GM08714 (cell line): ENCODE data around the gene INHBB.
"Not testable (repeated sequence)": the region's sequence is repeated elsewhere in the genome, so short reads cannot be mapped to it uniquely, and the experiment has no call there.

Experiments
- H3K4me3 ChIP-seq: fragments of 200-500 bp; sonication (Bioruptor generic); 2 replicates; pipeline ENCODE4 v1.5.1; 2014; ENCODE audit warnings: mild to moderate bottlenecking, low read length, inconsistent platforms
- ZNF274 ChIP-seq: IDR thresholded peaks from 2 replicates; pipeline ENCODE4 v1.6.1; 2012; ENCODE audit warnings: mild to moderate bottlenecking, low read depth, low read length

Gene INHBB

DNA sequence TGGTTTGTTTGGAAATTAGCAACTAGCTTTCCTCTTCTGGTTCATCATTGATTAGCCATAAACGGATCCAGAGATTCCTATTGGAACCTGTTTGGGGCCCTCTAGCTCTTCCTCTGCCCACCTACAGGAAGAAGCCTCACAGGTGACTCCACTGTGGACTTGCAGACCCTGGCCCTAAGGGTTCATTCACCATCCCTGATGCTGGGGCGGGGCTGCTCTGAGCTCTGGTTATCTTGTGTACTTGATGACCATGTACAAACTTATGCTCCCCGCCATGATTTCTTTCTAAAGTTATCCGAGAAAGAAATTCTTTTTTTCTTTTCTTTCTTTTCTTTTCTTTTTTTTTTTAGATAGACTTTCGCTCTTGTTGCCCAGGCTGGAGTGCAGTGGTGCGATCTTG is 33.9 kb upstream of the INHBB start:
- TF ChIP-seq ZNF274, result no peak
- no peak overlapping the region for H3K4me3 ChIP-seq

DNA sequence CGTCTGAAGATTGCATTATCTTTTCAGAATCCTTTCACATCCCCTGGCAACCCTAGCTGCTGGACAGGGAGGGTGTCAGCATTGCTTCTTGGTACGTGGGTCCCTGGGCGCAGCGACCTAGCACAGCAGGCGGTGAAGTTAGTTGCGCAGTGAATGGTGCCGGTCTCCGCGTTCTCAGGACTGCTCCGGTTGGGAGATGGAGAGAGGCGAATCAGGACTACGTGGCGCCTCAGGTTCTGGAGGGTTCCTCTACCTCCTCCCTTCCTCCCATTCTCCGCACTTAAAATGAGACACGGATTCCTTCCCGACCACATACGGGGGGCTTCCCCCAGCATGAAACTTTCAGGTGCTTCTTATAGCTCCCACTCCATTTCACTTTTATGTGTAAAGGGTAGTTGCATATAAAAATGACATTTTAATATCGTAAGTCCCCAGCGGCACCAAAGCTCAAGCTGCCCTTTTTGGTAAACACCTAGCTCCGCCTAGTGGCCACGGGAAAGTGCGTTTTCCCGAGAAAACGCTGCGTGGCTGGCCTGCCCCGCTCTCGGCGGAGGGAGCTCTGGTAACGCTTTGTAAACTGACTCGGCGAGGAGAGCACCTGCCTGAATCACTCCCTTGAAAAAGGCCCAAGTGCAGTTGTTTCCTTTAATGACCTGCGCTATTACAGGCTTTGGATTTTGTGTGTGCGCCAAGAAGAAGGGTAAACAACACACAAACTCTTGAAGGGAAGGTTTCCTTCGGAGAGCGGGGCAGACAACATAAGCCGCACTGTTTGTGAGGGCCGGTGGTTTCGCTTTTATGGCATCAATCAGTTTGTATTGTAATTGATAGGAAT is 32.9 kb upstream of the INHBB start:
- H3K4me3 ChIP-seq, result peak overlapping the region; percentile 40; the same call in 1 of the 2 replicates
- no peak for TF ChIP-seq ZNF274

DNA sequence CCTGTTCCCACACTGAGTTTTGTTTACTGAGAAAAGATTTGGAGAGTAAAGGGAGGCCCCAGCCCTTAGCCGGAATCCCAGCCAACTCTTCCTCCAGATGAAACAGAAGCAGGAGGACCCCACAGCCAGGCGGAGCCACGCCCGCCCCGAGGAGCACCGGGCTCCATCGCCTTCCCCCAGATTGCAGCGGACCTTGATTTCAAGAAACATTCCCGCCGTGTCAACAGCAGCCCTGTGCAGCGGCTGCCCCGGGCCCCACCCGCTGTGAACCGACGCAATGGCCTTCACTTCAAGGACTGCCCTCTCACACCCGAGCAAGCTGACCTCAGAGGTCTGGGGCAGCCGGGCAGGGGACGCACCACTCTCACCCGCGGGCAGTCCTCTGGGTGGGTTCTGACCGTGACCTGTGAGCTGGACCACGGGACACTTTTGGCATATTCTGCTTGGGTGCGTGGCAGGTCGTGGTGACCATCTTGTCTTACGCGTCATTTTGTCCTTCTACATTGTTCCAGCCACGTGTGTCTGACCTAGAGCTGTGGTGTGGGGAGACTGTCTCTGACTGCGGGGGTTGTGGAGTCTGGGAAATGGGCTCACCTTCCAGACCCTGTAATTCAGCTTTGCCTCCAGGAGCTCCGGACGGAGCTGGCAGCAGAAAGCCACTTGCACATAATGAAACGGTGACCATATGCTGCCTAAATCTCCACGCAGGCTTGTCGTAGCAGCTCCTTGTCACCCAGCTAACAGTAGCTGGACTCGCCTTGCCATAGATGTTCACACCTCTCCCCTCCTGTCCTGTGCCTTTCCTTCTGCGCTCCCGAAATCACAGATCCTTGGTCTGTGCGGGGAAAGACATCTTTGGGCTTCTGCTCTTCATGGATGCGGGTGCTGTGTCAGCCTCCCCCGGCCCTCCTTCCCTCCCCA is 32.0 kb upstream of the INHBB start:
- H3K4me3 ChIP-seq, result no peak overlapping the region; the same call in 1 of the 2 replicates
- TF ChIP-seq ZNF274, result no peak

DNA sequence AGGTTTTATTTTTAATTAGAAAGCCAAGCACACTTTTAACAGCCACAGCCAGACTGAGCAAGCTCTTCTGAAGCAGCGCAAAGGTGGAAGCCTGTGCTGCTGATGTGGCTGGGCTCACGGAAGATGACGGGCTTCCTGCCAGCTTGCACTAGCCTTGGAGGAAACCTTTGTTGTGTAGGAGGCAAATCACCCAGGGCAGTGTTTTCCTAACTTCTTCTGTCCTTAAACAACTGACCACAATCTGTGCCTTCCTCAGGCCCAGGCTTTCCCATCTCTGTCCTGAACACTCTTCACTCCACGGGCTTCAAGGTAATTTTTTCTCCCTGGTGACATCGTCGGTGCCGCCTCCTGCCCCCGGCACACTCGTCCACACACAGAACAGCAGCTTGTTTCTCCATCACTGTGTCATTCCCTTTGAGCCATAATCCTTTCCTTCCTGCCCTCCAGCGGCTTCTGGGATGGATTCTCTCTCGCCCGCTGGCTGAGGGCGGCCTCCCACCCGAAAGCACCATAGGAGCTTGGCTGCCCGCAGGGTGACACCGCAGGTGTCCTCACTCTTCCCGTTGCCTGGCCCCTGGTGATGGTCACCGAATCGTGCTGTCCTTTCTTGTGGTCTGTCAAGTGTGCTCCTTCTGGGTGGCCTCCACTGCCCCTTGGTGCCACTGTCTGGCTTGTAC is 31.1 kb upstream of the INHBB start:
- H3K4me3 ChIP-seq, result no peak overlapping the region
- no peak for TF ChIP-seq ZNF274

DNA sequence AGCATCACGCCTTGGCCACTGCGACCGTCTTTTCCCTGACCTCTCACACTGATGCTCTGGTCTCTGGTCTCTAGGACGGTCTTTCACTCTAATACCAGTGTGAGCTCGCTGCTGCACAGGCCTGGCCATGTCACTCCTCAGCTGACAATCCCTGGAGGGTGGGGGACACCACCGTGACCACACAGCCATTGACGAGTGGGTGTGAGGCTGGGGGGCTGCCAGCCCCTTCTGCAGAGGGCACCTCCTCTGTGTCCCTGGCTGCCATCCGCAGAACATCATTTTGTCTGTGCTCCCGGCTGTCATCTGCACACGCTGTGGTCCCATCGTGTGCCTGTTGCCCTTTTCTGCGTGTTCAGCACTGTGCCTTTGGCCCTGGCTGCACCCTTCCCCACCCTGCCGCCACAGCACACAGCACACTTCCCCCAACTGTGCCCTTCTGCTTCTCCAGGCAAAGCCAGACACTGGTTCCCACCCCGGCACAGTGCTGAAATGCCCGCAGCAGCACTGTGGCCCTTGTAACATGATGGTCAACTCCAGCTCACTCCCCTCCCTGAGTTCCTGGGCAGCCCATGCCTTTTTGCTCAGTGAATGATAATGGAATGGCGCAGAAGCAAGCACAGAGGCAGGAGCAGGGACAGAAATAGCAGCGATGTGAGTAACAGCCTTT is 30.4 kb upstream of the INHBB start:
- H3K4me3 ChIP-seq, result no peak overlapping the region
- no peak for TF ChIP-seq ZNF274

DNA sequence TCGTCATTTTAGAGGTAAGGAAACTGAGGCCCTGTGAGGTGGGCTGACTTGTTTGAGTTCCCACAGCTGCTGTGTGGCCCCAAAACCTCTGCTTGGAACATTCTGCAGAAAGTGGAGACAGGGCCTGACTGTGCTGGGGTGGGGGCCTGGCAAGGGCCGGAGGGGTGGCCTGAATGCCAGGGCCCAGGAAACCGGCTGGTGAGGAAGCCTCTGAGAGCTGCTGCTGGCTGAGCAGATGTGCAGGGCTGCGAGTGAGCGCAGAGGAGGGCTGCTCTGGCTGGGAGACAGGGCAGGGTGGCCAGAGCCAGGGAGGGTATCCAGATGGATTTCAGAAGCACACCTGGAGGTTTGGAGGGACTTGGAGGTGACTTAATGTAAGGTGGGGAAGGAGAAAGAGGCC is 29.9 kb upstream of the INHBB start:
- H3K4me3 ChIP-seq, result no peak overlapping the region
- no peak for TF ChIP-seq ZNF274

DNA sequence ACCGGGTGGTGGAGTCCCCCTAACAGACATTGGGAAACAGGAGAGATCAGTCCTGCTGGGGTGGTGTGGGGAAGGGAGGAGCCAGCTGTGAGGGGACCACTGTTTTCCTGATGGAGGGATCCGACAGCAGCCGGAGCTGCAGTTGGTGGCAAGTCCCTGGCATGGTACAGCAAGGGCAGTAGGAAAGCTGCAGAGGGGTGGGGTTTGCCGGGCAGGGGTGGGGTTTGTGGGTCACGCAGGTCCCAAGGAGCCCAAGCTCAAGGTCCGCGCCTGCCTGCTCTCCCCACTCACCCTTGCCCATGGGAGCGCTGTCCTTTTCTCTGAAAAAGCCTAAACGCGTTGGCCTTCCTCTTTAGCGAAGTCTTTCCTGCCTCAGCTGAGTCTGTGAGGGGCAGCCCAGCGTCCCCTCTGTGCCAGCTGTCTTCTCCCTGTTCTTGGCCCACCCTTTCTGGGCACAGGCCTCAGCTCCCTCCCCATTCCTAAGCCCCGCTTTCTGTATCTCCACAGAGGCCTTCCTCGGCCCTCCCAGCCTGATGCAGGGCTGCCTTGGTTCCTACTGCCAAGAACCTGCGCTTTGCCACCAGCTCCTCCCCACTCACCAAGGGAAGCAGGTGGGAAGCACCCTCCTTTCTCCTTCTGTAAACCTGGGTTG is 29.3 kb upstream of the INHBB start:
- TF ChIP-seq ZNF274, result no peak

DNA sequence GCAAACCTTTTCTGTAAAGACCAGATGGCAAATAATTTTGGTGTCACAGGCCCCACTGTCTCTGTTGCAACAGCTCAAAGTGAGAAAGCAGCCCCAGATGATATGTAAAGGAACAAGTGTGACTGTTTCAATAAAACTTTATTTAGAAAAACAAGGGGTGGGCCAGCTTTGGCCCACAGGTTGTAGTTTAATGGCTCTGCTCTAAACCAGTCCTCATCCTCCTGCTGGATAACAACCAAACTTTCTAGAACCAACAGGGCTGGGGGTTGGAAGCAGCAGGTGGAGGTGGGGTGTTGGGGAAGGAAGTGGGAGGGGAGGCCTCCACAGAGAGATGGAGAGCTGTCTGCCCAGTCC is 28.8 kb upstream of the INHBB start:
- H3K4me3 ChIP-seq, result no peak overlapping the region
- no peak for TF ChIP-seq ZNF274

More for the DNA sequence above, 29.3 kb upstream of the INHBB start:
- H3K4me3 ChIP-seq, result no peak overlapping the region

DNA sequence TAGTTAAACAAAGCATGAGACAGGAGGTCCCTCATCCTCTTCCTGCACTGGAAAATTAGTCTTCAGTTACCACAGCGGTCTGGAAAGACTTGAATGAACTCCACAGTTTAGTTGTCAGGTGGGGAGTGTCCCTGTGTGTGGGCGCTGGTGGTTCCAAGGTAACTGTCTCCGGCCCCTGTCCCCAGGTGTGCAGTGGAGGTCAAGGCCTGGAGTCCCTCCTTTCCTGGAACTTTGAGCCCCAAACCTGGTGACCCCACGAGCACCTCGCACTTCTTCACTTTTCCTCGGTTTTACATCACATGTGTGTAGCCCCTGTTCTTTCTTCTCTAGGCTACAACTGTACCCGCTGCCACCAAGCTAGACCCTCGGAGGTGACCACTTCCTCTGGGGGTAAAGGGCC is 28.0 kb upstream of the INHBB start:
- no peak overlapping the region for H3K4me3 ChIP-seq
- no peak for TF ChIP-seq ZNF274

DNA sequence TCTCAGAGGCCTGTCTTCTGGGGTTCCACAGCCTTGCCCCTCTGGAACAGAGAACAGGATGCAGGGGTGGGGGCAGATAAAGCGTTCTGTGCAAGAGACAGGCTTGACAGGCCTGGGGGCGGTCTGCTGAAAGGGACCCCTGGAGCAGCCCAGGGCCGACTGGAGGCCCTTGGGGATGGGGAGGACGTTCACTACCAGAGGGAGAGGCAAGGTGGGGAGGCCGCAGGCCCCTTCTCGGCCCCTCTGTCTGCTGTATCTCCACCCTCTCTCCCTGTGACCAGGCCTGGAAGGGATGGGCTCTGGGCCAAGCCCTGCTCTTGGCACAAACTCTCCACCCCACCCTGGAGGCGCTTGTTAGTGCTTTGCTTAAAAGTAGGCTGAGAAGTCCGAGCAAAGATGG is 27.3 kb upstream of the INHBB start:
- no peak for TF ChIP-seq ZNF274
- H3K4me3 ChIP-seq, result no peak overlapping the region

DNA sequence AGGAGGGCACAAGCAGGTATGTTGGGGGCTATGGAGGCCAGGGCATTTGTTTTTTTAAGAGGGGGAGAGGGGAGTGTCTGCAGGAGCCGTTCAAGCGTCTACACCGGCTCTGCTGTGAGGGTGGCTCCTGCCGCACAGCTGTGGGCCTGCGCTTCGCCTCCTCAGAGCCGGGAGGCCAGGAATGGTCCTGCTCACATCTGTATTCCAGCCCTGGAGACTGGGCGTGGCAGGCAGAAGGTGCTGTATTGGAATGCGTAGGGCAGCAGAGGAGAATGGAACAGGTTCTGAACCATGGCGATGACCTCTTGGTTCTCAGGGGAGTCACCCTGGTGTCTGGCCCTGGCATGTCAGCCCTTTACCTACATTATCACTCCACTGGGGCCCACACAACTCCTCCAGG is 26.8 kb upstream of the INHBB start:
- no peak for TF ChIP-seq ZNF274
- H3K4me3 ChIP-seq, result no peak overlapping the region

DNA sequence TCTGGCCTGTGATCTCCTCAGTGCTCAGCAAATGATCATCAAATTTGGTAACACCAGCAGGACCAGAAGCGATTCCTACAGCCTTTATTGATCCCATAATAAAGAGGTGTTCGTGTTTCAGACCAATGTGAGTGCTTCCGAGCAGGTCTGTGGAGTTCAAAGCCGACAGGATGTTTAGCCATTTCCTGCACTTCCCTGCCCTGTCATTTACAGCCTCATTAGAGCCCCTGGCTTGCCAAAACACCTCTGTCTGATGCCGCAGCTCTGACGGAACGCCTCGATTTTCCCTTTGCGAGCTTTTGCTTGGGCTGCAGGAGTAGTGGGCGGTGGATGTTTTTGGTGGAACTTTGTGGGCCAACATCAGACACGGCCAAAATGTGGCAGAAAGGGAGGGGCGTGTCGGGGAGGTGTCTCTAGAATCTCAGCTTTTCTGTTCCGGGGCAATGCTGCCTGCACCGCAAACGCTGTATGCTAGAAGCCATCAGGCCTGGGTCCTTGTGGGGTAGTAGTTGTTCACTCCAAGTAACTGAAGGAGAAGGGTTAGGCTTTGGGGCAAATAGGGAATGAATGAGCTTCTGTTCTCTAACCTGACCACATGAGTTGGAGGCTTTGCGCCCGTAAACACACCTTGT is 26.1 kb upstream of the INHBB start:
- TF ChIP-seq ZNF274, result no peak

DNA sequence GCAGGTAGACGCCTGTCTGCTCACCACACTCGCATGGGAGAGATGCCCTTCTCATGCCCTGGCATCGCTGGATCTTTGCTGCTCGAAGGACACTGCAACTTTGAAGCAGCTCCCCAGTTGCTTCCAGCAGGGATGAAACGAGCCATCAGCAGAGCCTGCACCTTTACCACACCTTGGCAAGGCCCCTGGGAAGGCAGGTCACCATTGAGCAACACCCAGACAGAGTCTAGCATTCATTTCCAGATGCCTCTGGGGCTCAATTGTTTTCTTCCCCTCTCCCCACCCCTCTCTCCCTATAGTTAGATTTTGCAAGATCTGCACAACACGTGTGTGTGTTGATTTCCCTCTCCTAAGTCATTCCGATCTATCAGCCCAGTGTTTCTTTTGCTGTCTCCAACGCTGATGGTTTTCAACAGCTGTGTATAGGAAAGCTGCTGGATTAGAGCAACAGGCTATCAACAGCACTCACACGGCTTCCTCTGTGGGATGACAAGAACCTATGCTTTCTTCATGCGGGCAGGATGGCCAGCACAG is 25.6 kb upstream of the INHBB start:
- TF ChIP-seq ZNF274, result no peak
- no peak overlapping the region for H3K4me3 ChIP-seq

More for the DNA sequence above, 26.1 kb upstream of the INHBB start:
- H3K4me3 ChIP-seq, result no peak overlapping the region

DNA sequence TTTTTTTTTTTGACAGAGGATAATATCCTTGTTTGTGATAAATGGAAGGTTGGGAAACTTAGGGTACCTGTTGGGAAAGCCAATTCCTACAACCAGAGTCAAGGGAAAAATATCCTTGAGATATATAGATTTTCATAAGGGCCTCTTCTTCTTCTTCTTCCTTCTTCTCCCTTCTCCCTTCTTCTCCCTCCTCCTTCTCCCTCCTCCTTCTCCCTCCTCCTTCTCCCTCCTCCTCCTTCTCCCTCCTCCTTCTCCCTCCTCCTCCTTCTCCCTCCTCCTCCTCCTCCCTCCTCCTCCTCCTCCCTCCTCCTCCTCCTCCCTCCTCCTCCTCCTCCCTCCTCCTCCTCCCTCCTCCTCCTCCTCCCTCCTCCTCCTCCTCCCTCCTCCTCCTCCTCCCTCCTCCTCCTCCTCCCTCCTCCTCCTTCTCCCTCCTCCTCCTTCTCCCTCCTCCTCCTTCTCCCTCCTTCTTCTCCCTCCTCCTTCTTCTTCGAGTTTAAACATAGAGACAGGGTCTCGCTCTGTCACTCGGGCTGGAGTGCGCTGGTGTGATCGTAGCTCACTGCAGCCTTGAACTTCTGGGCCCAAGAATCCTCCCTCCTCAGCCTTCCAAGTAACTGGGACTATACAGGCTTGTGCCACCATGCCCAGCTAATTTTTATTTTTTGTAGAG is 24.9 kb upstream of the INHBB start:
- not testable (repeated sequence) for H3K4me3 ChIP-seq
